ENCODE data around the gene ATG7. TPM values are rescaled to one million over a fixed set of nuclear protein-coding genes. Genes with fewer than 3 reads are reported as not detected.
"Not testable (repeated sequence)": the region's sequence is repeated elsewhere in the genome, so short reads cannot be mapped to it uniquely, and the experiment has no call there.

The ATG7 gene
- total and polyA plus RNA-seq, 2 experiments from 2014 or later = 18.4 to 38.6 TPM

DNA sequence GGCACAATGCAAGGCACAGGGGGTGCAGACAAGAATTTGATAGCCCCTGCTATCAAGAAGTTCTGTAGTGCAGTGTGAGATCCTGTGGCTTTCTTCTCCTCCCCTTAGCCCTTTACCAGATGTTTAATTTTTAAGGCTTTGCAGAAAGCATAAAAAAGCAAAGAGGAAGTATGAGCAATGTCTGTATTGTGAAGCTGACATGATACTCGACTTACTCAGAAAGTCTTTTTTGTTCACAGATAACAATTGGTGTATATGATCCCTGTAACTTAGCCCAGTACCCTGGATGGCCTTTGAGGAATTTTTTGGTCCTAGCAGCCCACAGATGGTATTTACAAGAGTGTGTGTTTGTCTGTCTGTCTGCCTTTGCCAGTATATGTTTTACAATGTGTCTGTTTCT is 58.9 kb downstream of the ATG7 start:
- Histone ChIP-seq H3K9me2 (replicated peaks; ENCODE audit: insufficient read depth) (no peaks in the 10 kb centered on the region), H3K4me3 (no peak overlapping the region), H2AFZ (no peak overlapping the region), H3K27ac (no peak overlapping the region), H3K36me3 (replicated peaks; ENCODE audit: insufficient read depth, low read depth) (no peaks in the 10 kb centered on the region), H4K20me1 (ENCODE audit: insufficient read depth, poor library complexity, severe bottlenecking) (no peaks in the 10 kb centered on the region), H3K27me3 (no peaks in the 10 kb centered on the region), H3K79me2 (no peaks in the 10 kb centered on the region), H3K4me2 (no peak overlapping the region), H3K9me3 (ENCODE audit: low read depth) (no peaks in the 10 kb centered on the region), H3K4me1 (ENCODE audit: insufficient read depth) (no peaks in the 10 kb centered on the region)
- TF ChIP-seq EZH2phosphoT487 (IDR thresholded peaks at IDR 0.05; ENCODE audit: low read depth, severe bottlenecking, unreplicated experiment) = no peak
- TF ChIP-seq, protein P1, sequence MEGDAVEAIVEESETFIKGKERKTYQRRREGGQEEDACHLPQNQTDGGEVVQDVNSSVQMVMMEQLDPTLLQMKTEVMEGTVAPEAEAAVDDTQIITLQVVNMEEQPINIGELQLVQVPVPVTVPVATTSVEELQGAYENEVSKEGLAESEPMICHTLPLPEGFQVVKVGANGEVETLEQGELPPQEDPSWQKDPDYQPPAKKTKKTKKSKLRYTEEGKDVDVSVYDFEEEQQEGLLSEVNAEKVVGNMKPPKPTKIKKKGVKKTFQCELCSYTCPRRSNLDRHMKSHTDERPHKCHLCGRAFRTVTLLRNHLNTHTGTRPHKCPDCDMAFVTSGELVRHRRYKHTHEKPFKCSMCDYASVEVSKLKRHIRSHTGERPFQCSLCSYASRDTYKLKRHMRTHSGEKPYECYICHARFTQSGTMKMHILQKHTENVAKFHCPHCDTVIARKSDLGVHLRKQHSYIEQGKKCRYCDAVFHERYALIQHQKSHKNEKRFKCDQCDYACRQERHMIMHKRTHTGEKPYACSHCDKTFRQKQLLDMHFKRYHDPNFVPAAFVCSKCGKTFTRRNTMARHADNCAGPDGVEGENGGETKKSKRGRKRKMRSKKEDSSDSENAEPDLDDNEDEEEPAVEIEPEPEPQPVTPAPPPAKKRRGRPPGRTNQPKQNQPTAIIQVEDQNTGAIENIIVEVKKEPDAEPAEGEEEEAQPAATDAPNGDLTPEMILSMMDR (IDR thresholded peaks at IDR 0.05; ENCODE audit: poor library complexity) = no peak
- DNase-seq (ENCODE audit: low spot score) = no peak
- 75% methylated on average over 1 of the region's 1 CpG for WGBS (ENCODE audit: low lambda C conversion rate, missing lambda C conversion rate)

DNA sequence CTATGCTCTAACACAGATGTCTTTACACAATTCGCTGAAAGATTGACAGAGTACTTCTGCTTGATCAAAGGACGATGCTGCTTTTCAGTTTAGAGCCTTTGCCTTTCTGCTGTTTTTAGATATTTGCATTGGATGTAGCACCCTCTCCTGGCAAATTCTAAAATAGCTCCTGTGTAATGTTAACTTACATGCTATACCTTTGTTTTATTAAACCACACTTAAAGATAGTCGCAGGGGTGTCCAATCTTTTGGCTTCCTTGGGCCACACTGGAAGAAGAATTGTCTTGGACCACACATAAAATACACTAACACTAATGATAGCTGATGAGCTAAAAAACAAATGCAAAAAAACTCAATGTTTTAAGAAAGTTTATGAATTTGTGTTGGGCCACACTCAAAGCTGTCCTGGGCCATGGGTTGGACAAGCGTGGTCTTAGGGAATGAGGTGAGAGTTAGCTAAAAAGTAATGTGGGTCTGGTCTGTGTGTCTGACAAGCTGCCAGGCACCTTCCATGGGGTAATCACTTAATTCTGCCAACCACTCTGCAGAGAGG is 62.9 kb downstream of the ATG7 start:
- Histone ChIP-seq H3K4me3 (no peak overlapping the region), H3K36me3 (replicated peaks; ENCODE audit: insufficient read depth, low read depth) (no peaks in the 10 kb centered on the region), H2AFZ (no peak overlapping the region), H3K4me1 (ENCODE audit: insufficient read depth) (no peaks in the 10 kb centered on the region), H3K4me2 (no peak overlapping the region), H3K9me2 (replicated peaks; ENCODE audit: insufficient read depth) (no peaks in the 10 kb centered on the region), H4K20me1 (ENCODE audit: insufficient read depth, poor library complexity, severe bottlenecking) (no peaks in the 10 kb centered on the region), H3K27ac (no peak overlapping the region), H3K9me3 (ENCODE audit: low read depth) (no peaks in the 10 kb centered on the region), H3K27me3 (no peaks in the 10 kb centered on the region), H3K79me2 (no peaks in the 10 kb centered on the region)
- WGBS (ENCODE audit: low lambda C conversion rate, missing lambda C conversion rate) = 62% methylated on average over 4 of the region's 4 CpGs
- no peak for TF ChIP-seq EZH2 (IDR thresholded peaks at IDR 0.05; ENCODE audit: borderline replicate concordance)
- TF ChIP-seq, protein P1 (IDR thresholded peaks at IDR 0.05; ENCODE audit: poor library complexity) = peak; percentile 81
- DNase-seq (ENCODE audit: low spot score) = peak; percentile 68

DNA sequence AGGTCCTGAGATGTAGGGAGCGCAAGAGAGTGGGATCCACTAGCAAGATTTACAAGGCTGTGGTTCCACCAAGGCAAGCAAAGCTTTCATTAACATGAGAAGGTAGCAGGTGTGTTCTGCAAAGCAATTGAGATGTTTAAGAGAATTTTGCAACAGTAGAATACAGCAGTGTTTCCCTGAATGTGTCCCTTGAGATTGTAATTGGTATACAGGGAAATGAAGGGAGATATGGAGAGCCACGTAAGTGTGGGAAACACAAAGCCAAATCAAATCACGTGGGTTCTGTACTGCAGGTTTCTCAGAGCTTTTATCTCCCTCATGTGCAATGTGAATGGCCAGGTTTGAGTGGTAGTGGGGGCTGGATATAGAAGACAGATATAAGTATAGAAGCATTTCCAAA is 67.3 kb downstream of the ATG7 start:
- no peaks in the 10 kb centered on the region for H3K79me2 ChIP-seq
- no peak for DNase-seq (ENCODE audit: low spot score)
- H2AFZ ChIP-seq = no peak overlapping the region
- H3K9me2 ChIP-seq (replicated peaks; ENCODE audit: insufficient read depth) = no peaks in the 10 kb centered on the region
- no peak overlapping the region for H3K4me2 ChIP-seq
- no peaks in the 10 kb centered on the region for H3K27me3 ChIP-seq
- H3K27ac ChIP-seq = no peak overlapping the region
- WGBS (ENCODE audit: low lambda C conversion rate, missing lambda C conversion rate) = 92% methylated on average over 3 of the region's 3 CpGs
- no peaks in the 10 kb centered on the region for H3K4me1 ChIP-seq (ENCODE audit: insufficient read depth)
- no peaks in the 10 kb centered on the region for H4K20me1 ChIP-seq (ENCODE audit: insufficient read depth, poor library complexity, severe bottlenecking)
- TF ChIP-seq EZH2 (IDR thresholded peaks at IDR 0.05; ENCODE audit: borderline replicate concordance) (no peak), EZH2phosphoT487 (IDR thresholded peaks at IDR 0.05; ENCODE audit: low read depth, severe bottlenecking, unreplicated experiment) (no peak)
- TF ChIP-seq, protein P1 (IDR thresholded peaks at IDR 0.05; ENCODE audit: poor library complexity) = no peak
- H3K4me3 ChIP-seq = no peak overlapping the region
- no peaks in the 10 kb centered on the region for H3K9me3 ChIP-seq (ENCODE audit: low read depth)
- H3K36me3 ChIP-seq (replicated peaks; ENCODE audit: insufficient read depth, low read depth) = no peaks in the 10 kb centered on the region

DNA sequence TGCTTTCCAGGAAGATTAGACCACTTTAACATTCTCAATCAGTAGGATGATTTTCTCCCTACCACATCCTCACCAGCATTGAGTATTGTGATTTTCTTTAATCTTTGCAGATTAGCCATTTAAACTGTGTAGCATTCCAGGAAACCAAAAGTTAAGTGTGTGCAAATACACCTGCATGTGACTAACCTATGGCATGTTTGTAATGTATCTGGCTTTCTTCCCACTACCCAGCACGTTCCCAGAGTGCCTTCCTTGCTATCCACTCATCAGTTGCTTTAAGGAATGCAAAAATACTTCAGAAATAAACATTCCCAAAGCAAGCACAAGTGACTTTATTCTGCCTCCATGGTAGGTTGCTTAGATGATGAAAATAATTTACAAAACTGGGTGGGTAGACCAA is 74.2 kb downstream of the ATG7 start:
- 70% methylated on average over 1 of the region's 1 CpG for WGBS (ENCODE audit: low lambda C conversion rate, missing lambda C conversion rate)
- TF ChIP-seq EZH2 (IDR thresholded peaks at IDR 0.05; ENCODE audit: borderline replicate concordance) (no peak), EZH2phosphoT487 (IDR thresholded peaks at IDR 0.05; ENCODE audit: low read depth, severe bottlenecking, unreplicated experiment) (no peak)
- TF ChIP-seq, protein P1 (IDR thresholded peaks at IDR 0.05; ENCODE audit: poor library complexity) = no peak

DNA sequence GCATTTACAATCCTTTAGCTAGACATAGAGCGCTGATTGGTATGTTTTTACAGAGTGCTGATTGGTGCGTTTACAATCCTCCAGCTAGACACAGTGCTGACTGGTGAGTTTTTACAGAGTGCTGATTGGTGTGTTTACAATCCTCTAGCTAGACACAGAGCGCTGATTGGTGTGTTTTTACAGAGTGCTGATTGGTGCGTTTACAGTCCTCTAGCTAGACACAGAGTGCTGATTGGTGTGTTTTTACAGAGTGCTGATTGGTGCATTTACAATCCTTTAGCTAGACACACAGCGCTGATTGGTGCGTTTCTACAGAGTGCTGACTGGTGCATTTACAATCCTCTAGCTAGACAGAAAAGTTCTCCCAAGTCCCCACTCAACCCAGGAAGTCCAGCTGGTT is 76.7 kb downstream of the ATG7 start:
- H3K4me1 ChIP-seq (ENCODE audit: insufficient read depth); H3K9me2 ChIP-seq (replicated peaks; ENCODE audit: insufficient read depth); DNase-seq (ENCODE audit: low spot score); H4K20me1 ChIP-seq (ENCODE audit: insufficient read depth, poor library complexity, severe bottlenecking); H3K9me3 ChIP-seq (ENCODE audit: low read depth); H2AFZ ChIP-seq; H3K27me3 ChIP-seq; H3K4me3 ChIP-seq; H3K36me3 ChIP-seq (replicated peaks; ENCODE audit: insufficient read depth, low read depth); H3K27ac ChIP-seq; H3K4me2 ChIP-seq; H3K79me2 ChIP-seq: not testable (repeated sequence)
- 99% methylated on average over 6 of the region's 6 CpGs for WGBS (ENCODE audit: low lambda C conversion rate, missing lambda C conversion rate)

More for the DNA sequence above, 74.2 kb downstream of the ATG7 start:
- H2AFZ ChIP-seq = no peak overlapping the region
- H3K4me3 ChIP-seq = no peak overlapping the region
- no peaks in the 10 kb centered on the region for H3K79me2 ChIP-seq
- no peak overlapping the region for H3K27ac ChIP-seq
- no peaks in the 10 kb centered on the region for H3K9me2 ChIP-seq (replicated peaks; ENCODE audit: insufficient read depth)
- DNase-seq (ENCODE audit: low spot score) = no peak
- no peaks in the 10 kb centered on the region for H3K27me3 ChIP-seq
- H3K9me3 ChIP-seq (ENCODE audit: low read depth) = no peaks in the 10 kb centered on the region
- H3K4me2 ChIP-seq = no peak overlapping the region
- no peaks in the 10 kb centered on the region for H3K4me1 ChIP-seq (ENCODE audit: insufficient read depth)
- no peaks in the 10 kb centered on the region for H3K36me3 ChIP-seq (replicated peaks; ENCODE audit: insufficient read depth, low read depth)
- H4K20me1 ChIP-seq (ENCODE audit: insufficient read depth, poor library complexity, severe bottlenecking) = no peaks in the 10 kb centered on the region

Measured in hepatocyte (in vitro differentiated cells).